ENCODE measurements around the gene GRIK3. TPM values are rescaled to one million over a fixed set of nuclear protein-coding genes. Genes with fewer than 3 reads are reported as not detected.

GRIK3 gene
- total and polyA plus RNA-seq, 11 donors = 0.06 to 1.6 (median 0.29) TPM

DNA sequence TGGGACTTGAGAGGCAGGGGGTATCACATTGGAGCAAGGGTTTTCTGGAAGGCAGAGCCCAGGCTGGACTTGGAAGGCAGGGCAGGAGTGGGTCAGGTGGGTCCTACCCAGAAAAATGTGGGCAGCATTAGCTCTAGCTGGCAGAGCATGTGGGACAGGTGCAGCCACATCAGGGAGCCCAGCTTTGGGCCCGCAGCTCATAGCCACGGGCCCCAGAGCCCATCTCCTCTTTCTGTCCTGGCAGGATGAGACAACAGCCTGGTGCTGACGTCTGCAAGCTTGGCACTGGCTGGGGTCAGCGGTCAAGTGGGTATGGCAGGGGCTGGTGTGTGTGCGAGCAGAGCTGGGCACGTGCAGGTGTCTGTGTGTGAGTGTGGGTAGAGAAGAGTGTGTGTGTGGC lies 154.7 kb downstream of the GRIK3 start:
- intact Hi-C loops (cut with DNase I) = no loop called here
- no peak for TF ChIP-seq POLR2A (IDR thresholded peaks at IDR 0.05)
- TF ChIP-seq CTCF (IDR thresholded peaks at IDR 0.05) = no peak
- ATAC-seq = no peak
- no peaks in the 10 kb centered on the region for H3K9me3 ChIP-seq
- H3K4me3 ChIP-seq = no peak overlapping the region
- H3K27ac ChIP-seq = no peak overlapping the region
- no peaks in the 10 kb centered on the region for H3K36me3 ChIP-seq
- 73 to 89% (median 77%) methylated on average over 6 of the region's 6 CpGs for WGBS, 4 donors
- no peaks in the 10 kb centered on the region for H3K4me1 ChIP-seq
- peaks cover 0 to 11% (median 0%) of the 10 kb centered on the region in 9 donors for H3K27me3 ChIP-seq
- peak in 1 of 5 donors; percentile 5 for DNase-seq

- Histone ChIP-seq H3K9me3 (no peaks in the 10 kb centered on the region), H3K4me1 (no peaks in the 10 kb centered on the region), H3K36me3 (no peaks in the 10 kb centered on the region), H3K27me3 (peaks cover 0 to 13% (median 0%) of the 10 kb centered on the region in 9 donors), H3K4me3 (no peak overlapping the region), H3K27ac (no peak overlapping the region)
- ATAC-seq (no peak), DNase-seq (no peak)
- intact Hi-C loops (cut with DNase I) = no loop called here
- 63 to 74% (median 67%) methylated on average over 1 of the region's 1 CpG for WGBS, 4 donors
- TF ChIP-seq POLR2A (IDR thresholded peaks at IDR 0.05) (no peak), CTCF (IDR thresholded peaks at IDR 0.05) (no peak)
These were observed 157.3 kb downstream of the GRIK3 start for GRCh38 chr1:36876990-36877389.

DNA sequence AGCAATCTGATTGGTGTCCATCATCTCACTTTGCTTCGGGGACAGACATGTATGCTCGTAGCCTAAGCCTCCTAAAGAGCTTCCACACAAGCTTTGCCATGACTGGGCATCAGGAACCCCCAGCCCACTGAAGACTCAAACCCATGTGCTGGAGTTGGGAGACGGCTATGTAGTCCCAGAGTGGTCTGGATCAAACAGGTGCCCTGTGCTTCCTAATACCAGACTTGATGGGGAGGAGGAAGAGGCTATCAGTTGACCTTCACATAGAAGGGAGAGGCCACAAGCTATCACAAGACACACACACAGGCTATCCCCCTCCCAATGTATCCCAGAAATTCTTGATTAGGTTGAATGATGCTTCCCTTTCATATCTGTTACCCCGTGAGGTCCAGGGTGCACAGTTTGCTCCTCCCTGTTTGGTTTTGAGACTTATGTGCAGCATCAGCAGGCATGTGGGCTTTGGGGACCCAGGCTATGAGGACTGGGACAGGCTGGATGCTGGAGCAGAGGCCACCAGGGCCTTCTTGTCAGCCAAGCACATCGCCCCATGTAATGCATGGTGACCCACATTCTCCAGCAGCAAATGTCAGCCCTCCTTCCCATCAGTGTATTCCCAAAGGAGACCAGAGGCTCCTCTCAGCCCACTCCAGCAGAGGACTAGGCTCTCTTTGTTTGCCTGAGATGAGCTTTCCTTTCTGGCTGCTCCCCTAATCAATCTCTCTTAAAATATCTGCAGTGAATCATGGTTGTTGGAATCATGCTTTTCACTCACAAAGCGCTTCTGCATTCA lies 159.8 kb downstream of the GRIK3 start:
- Histone ChIP-seq H3K36me3 (no peaks in the 10 kb centered on the region), H3K4me3 (no peak overlapping the region), H3K27ac (no peak overlapping the region), H3K9me3 (no peaks in the 10 kb centered on the region), H3K4me1 (no peaks in the 10 kb centered on the region), H3K27me3 (peaks cover 0 to 13% (median under 1%) of the 10 kb centered on the region in 9 donors)
- DNase-seq (no peak), ATAC-seq (no peak)
- no peak for TF ChIP-seq POLR2A (IDR thresholded peaks at IDR 0.05)
- 58 to 83% (median 64%) methylated on average over 6 of the region's 6 CpGs for WGBS, 4 donors
- intact Hi-C loops (cut with DNase I) = no loop called here

DNA sequence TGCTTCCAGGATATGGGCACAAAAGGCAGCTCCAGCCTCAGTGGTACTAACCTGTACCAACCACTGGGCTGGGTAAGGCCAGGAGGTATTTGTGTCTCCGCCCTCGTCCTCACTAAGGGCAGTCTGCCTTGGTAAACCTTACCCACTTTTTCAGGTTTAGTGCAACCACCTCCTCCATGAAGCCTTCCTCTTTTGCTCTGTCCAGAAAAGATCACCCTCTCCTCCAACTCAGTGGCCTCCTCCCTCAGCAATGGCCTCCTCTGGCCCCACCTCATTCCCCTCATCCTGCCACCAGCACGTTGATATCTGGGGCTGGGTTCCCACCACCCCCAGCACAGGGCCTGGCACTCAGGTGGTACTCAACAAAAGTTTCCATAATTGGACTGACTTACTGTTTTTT lies 161.5 kb downstream of the GRIK3 start:
- TF ChIP-seq POLR2A (IDR thresholded peaks at IDR 0.05) (no peak), CTCF (IDR thresholded peaks at IDR 0.05) (no peak)
- 62 to 69% (median 63%) methylated on average over 3 of the region's 3 CpGs for WGBS, 4 donors
- ATAC-seq (no peak), DNase-seq (no peak)
- Histone ChIP-seq H3K4me3 (no peak overlapping the region), H3K36me3 (no peaks in the 10 kb centered on the region), H3K27me3 (peaks cover 0 to 20% (median 0%) of the 10 kb centered on the region in 9 donors), H3K4me1 (no peaks in the 10 kb centered on the region), H3K9me3 (no peaks in the 10 kb centered on the region), H3K27ac (no peak overlapping the region)
- intact Hi-C loops (cut with DNase I) = no loop called here
